ENCODE data around the gene DOCK1.

Gene DOCK1

GRCh38 chr10:126957111-126957510 is 51.9 kb downstream of the DOCK1 start:
- in situ Hi-C loops (cut with MboI; ENCODE audit: low sequenced_read_pairs, unreplicated experiment), result no loop called here
- DNase-seq (ENCODE audit: low spot score), result no peak
- TF ChIP-seq CTCF (IDR thresholded peaks at IDR 0.05; ENCODE audit: borderline replicate concordance, control extremely low read depth, extremely low read depth, insufficient read depth, missing control alignments), result no peak

DNA sequence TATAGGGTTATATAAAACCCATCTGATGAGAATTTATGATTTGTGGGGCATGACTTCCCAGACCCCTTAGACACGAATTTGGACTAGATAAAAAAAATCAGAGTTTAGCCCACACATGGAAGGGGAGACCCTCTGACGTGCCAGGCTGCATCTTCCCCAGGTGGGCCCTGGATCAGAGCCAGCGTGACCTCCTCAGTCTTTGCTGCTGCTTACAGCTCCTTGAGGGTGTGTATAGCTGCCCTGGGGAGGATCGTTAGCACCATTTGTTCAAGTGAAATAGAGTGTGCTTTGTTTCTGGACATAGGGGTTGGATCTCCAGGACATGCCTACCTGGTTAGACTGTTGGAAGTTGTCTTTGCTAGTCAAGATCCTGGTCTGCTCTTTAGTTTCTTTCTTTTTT is 54.2 kb downstream of the DOCK1 start:
- no peak for DNase-seq (ENCODE audit: low spot score)
- no peak for TF ChIP-seq CTCF (IDR thresholded peaks at IDR 0.05; ENCODE audit: borderline replicate concordance, control extremely low read depth, extremely low read depth, insufficient read depth, missing control alignments)
- in situ Hi-C loops (cut with MboI; ENCODE audit: low sequenced_read_pairs, unreplicated experiment), result no loop called here

DNA sequence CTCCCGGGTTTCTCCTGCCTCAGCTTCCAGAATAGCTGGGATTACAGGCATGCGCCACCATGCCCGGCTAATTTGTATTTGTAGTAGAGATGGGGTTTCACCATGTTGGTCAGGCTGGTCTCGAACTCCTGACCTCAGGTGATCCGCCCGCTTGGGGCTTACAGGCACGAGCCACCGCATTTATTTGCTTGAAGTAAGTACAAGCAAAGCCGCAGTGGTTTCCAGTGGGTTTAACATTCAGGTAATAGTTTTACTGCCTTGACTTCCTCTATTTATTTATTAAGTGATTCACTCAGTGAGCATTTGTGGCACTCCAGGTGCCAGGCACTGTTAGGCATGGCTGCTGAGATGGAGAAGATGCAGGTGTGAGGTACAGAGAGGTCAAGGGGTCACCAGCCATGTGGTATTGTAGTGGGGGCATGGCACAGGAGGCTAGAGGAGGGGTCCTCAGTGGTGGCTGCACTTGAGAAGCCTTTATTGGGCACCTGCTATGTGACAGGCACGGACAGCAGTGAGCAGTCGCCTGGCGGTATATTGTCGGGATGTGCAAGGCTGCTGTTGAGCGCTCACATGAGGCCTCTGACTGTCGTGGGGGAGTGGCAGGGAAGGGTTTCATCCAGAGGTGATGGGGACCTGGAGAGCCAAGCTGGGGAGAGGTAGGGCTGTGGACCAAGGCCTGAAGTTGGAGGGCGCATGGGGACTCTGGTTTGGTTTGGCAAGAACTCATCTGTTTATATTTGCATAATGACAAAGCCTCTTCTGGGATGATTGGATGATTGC is 54.9 kb downstream of the DOCK1 start:
- in situ Hi-C loops (cut with MboI; ENCODE audit: low sequenced_read_pairs, unreplicated experiment), result no loop called here
- TF ChIP-seq CTCF (IDR thresholded peaks at IDR 0.05; ENCODE audit: borderline replicate concordance, control extremely low read depth, extremely low read depth, insufficient read depth, missing control alignments), result no peak
- no peak for DNase-seq (ENCODE audit: low spot score)

- in situ Hi-C loops (cut with MboI; ENCODE audit: low sequenced_read_pairs, unreplicated experiment), result no loop called here
- DNase-seq (ENCODE audit: low spot score), result no peak
- no peak for TF ChIP-seq CTCF (IDR thresholded peaks at IDR 0.05; ENCODE audit: borderline replicate concordance, control extremely low read depth, extremely low read depth, insufficient read depth, missing control alignments)
These were observed 58.1 kb downstream of the DOCK1 start for GRCh38 chr10:126963354-126963753.

- in situ Hi-C loops (cut with MboI; ENCODE audit: low sequenced_read_pairs, unreplicated experiment), result no loop called here
- no peak for TF ChIP-seq CTCF (IDR thresholded peaks at IDR 0.05; ENCODE audit: borderline replicate concordance, control extremely low read depth, extremely low read depth, insufficient read depth, missing control alignments)
- DNase-seq (ENCODE audit: low spot score), result no peak
These were observed 59.0 kb downstream of the DOCK1 start for GRCh38 chr10:126964190-126964589.

GRCh38 chr10:126966938-126967337 is 61.7 kb downstream of the DOCK1 start:
- in situ Hi-C loops (cut with MboI; ENCODE audit: low sequenced_read_pairs, unreplicated experiment), result no loop called here
- no peak for DNase-seq (ENCODE audit: low spot score)
- TF ChIP-seq CTCF (IDR thresholded peaks at IDR 0.05; ENCODE audit: borderline replicate concordance, control extremely low read depth, extremely low read depth, insufficient read depth, missing control alignments), result no peak
